ENCODE measurements around the gene E2F3.

Gene E2F3

GRCh38 chr6:20438462-20439070, 36.9 kb downstream of the E2F3 start:
- Histone ChIP-seq H3K27me3 (ENCODE audit: insufficient read depth, low read depth) (no peaks in the 10 kb centered on the region), H3K9ac (no peak overlapping the region), H3K36me3 (ENCODE audit: insufficient read depth) (0 out of 2 replicates have a peak, but pooled peaks cover 3% of the 10 kb centered on the region), H3K4me3 (IDR thresholded peaks at IDR 0.05; ENCODE audit: insufficient read depth, low read depth, low read length) (no peak overlapping the region), H3K27ac (no peak overlapping the region), H3K4me2 (no peak overlapping the region), H3K79me2 (ENCODE audit: insufficient read depth, low read depth) (peaks cover 70% of the 10 kb centered on the region; the same call in 1 of the 2 replicates), H3K4me1 (ENCODE audit: low read depth, poor library complexity, severe bottlenecking) (peaks cover under 1% of the 10 kb centered on the region), H2AFZ (ENCODE audit: low read depth) (no peak overlapping the region), H4K20me1 (ENCODE audit: insufficient read depth) (no peaks in the 10 kb centered on the region)
- TF ChIP-seq, protein P1, sequence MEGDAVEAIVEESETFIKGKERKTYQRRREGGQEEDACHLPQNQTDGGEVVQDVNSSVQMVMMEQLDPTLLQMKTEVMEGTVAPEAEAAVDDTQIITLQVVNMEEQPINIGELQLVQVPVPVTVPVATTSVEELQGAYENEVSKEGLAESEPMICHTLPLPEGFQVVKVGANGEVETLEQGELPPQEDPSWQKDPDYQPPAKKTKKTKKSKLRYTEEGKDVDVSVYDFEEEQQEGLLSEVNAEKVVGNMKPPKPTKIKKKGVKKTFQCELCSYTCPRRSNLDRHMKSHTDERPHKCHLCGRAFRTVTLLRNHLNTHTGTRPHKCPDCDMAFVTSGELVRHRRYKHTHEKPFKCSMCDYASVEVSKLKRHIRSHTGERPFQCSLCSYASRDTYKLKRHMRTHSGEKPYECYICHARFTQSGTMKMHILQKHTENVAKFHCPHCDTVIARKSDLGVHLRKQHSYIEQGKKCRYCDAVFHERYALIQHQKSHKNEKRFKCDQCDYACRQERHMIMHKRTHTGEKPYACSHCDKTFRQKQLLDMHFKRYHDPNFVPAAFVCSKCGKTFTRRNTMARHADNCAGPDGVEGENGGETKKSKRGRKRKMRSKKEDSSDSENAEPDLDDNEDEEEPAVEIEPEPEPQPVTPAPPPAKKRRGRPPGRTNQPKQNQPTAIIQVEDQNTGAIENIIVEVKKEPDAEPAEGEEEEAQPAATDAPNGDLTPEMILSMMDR (conservative IDR thresholded peaks at IDR 0.05; ENCODE audit: low read depth, low read length), result no peak

- Histone ChIP-seq H4K20me1 (ENCODE audit: insufficient read depth) (no peaks in the 10 kb centered on the region), H3K4me1 (ENCODE audit: low read depth, poor library complexity, severe bottlenecking) (no peaks in the 10 kb centered on the region), H3K4me3 (IDR thresholded peaks at IDR 0.05; ENCODE audit: insufficient read depth, low read depth, low read length) (no peak overlapping the region), H3K27ac (no peak overlapping the region), H3K4me2 (no peak overlapping the region), H3K36me3 (ENCODE audit: insufficient read depth) (0 out of 2 replicates have a peak, but pooled peaks cover 3% of the 10 kb centered on the region), H3K79me2 (ENCODE audit: insufficient read depth, low read depth) (peaks cover 74% of the 10 kb centered on the region; the same call in 1 of the 2 replicates), H2AFZ (ENCODE audit: low read depth) (no peak overlapping the region), H3K9ac (no peak overlapping the region), H3K27me3 (ENCODE audit: insufficient read depth, low read depth) (no peaks in the 10 kb centered on the region)
- TF ChIP-seq, protein P1 (conservative IDR thresholded peaks at IDR 0.05; ENCODE audit: low read depth, low read length), result no peak
These were observed 37.9 kb downstream of the E2F3 start for GRCh38 chr6:20439558-20439957.

DNA sequence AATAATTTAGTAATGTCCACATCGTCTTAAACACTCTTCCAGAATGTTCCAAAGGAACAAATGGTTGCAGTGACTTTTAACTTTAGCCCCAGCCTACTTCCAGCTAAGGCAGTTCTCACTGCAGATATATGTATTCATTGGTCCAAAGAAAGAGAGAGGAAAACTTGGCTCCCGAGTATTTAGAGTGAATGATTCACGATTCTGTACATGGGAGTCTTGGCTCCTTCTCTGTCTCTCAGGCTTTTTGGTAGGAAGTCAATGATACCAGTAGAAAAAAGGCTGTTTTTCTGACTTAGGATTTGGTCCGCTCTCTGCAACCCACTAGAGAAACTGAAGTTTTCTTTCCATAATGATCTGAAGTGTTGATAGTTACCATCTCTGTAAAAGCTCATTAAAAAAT, 38.6 kb downstream of the E2F3 start:
- Histone ChIP-seq H3K9ac (no peak overlapping the region), H3K27ac (no peak overlapping the region), H3K27me3 (ENCODE audit: insufficient read depth, low read depth) (no peaks in the 10 kb centered on the region), H3K4me1 (ENCODE audit: low read depth, poor library complexity, severe bottlenecking) (no peaks in the 10 kb centered on the region), H2AFZ (ENCODE audit: low read depth) (no peak overlapping the region), H3K36me3 (ENCODE audit: insufficient read depth) (0 out of 2 replicates have a peak, but pooled peaks cover 3% of the 10 kb centered on the region), H3K79me2 (ENCODE audit: insufficient read depth, low read depth) (peaks cover 71% of the 10 kb centered on the region; the same call in 1 of the 2 replicates), H3K4me3 (IDR thresholded peaks at IDR 0.05; ENCODE audit: insufficient read depth, low read depth, low read length) (no peak overlapping the region), H3K4me2 (no peak overlapping the region), H4K20me1 (ENCODE audit: insufficient read depth) (no peaks in the 10 kb centered on the region)
- TF ChIP-seq, protein P1 (conservative IDR thresholded peaks at IDR 0.05; ENCODE audit: low read depth, low read length), result no peak

- Histone ChIP-seq H3K79me2 (ENCODE audit: insufficient read depth, low read depth) (peaks cover 78% of the 10 kb centered on the region; the same call in 1 of the 2 replicates), H3K9ac (no peak overlapping the region), H3K36me3 (ENCODE audit: insufficient read depth) (0 out of 2 replicates have a peak, but pooled peaks cover 3% of the 10 kb centered on the region), H3K4me1 (ENCODE audit: low read depth, poor library complexity, severe bottlenecking) (no peaks in the 10 kb centered on the region), H3K4me2 (no peak overlapping the region), H3K27me3 (ENCODE audit: insufficient read depth, low read depth) (no peaks in the 10 kb centered on the region), H2AFZ (ENCODE audit: low read depth) (no peak overlapping the region), H4K20me1 (ENCODE audit: insufficient read depth) (0 out of 2 replicates have a peak, but pooled peaks cover under 1% of the 10 kb centered on the region), H3K4me3 (IDR thresholded peaks at IDR 0.05; ENCODE audit: insufficient read depth, low read depth, low read length) (no peak overlapping the region), H3K27ac (no peak overlapping the region)
- TF ChIP-seq, protein P1 (conservative IDR thresholded peaks at IDR 0.05; ENCODE audit: low read depth, low read length), result no peak
These were observed 39.6 kb downstream of the E2F3 start for GRCh38 chr6:20441236-20441635.
